H9 (cell line): ENCODE measurements around the gene SCYGR8. TPM values are rescaled to one million over a fixed set of nuclear protein-coding genes. Genes with fewer than 3 reads are reported as not detected.

Experiments
- DNase-seq: peaks from one replicate; pipeline ENCODE4 v3.0.0-alpha.2; 2017
- H2AFZ ChIP-seq: one replicate; pipeline ENCODE4 v1.6.1; 2013; ENCODE audit warnings: mild to moderate bottlenecking, low read length, control low read depth, moderate library complexity
- H2AK5ac ChIP-seq: 2 replicates; pipeline ENCODE4 v1.6.1; 2013; ENCODE audit warnings: low read length, control low read depth, mixed read lengths; ENCODE audit not compliant: insufficient read length
- H2BK120ac ChIP-seq: one replicate; pipeline ENCODE4 v1.6.1; 2013; ENCODE audit warnings: low read depth, mild to moderate bottlenecking, low read length, control low read depth, inconsistent platforms; ENCODE audit not compliant: poor library complexity, severe bottlenecking
- H2BK12ac ChIP-seq: 2 replicates; pipeline ENCODE4 v1.6.1; 2013; ENCODE audit warnings: low read length, control low read depth, mixed read lengths, low read depth; ENCODE audit not compliant: insufficient read length
- H2BK15ac ChIP-seq: 2 replicates; pipeline ENCODE4 v1.6.1; 2013; ENCODE audit warnings: low read depth, low read length, control low read depth
- H2BK20ac ChIP-seq: one replicate; pipeline ENCODE4 v1.6.1; 2013; ENCODE audit warnings: low read depth, mild to moderate bottlenecking, low read length, control low read depth, inconsistent platforms; ENCODE audit not compliant: poor library complexity, severe bottlenecking
- H2BK5ac ChIP-seq: 2 replicates; pipeline ENCODE4 v1.6.1; 2013; ENCODE audit warnings: low read length, control low read depth, mixed read lengths; ENCODE audit not compliant: insufficient read length
- H3K14ac ChIP-seq: 2 replicates; pipeline ENCODE4 v1.6.1; 2013; ENCODE audit warnings: low read length, control low read depth; ENCODE audit not compliant: insufficient read depth
- H3K18ac ChIP-seq: 2 replicates; pipeline ENCODE4 v1.6.1; 2013; ENCODE audit warnings: low read depth, mild to moderate bottlenecking, mixed read lengths, low read length, control low read depth; ENCODE audit not compliant: insufficient read length
- H3K23ac ChIP-seq: 2 replicates; pipeline ENCODE4 v1.6.1; 2013; ENCODE audit warnings: low read length, control low read depth, mixed read lengths, low read depth; ENCODE audit not compliant: insufficient read length
- H3K23me2 ChIP-seq: 2 replicates; pipeline ENCODE4 v1.6.1; 2013; ENCODE audit warnings: low read depth, mild to moderate bottlenecking, mixed read lengths, low read length, control low read depth; ENCODE audit not compliant: insufficient read length, poor library complexity, severe bottlenecking
- H3K27ac ChIP-seq: 2 replicates; pipeline ENCODE4 v1.5.1; 2013; ENCODE audit warnings: low read length, control low read depth, mixed read lengths, low read depth; ENCODE audit not compliant: insufficient read length
- H3K27me3 ChIP-seq: 2 replicates; pipeline ENCODE4 v1.6.1; 2013; ENCODE audit warnings: low read length, control low read depth, inconsistent platforms; ENCODE audit not compliant: insufficient read depth
- H3K4ac ChIP-seq: 2 replicates; pipeline ENCODE4 v1.6.1; 2013; ENCODE audit warnings: low read depth, mild to moderate bottlenecking, control low read depth, inconsistent platforms, low read length, moderate library complexity
- H3K4me1 ChIP-seq: 2 replicates; pipeline ENCODE4 v1.6.1; 2013; ENCODE audit warnings: low read length, control low read depth, inconsistent platforms; ENCODE audit not compliant: insufficient read depth
- H3K4me2 ChIP-seq: 2 replicates; pipeline ENCODE4 v1.6.1; 2013; ENCODE audit warnings: low read length, control low read depth, mixed read lengths; ENCODE audit not compliant: insufficient read length, insufficient read depth
- H3K56ac ChIP-seq: 2 replicates; pipeline ENCODE4 v1.6.1; 2013; ENCODE audit warnings: low read depth, mild to moderate bottlenecking, mixed read lengths, low read length, control low read depth; ENCODE audit not compliant: insufficient read length
- H3K79me1 ChIP-seq: 2 replicates; pipeline ENCODE4 v1.6.1; 2013; ENCODE audit warnings: low read depth, mild to moderate bottlenecking, moderate library complexity, low read length, control low read depth, inconsistent platforms; ENCODE audit not compliant: insufficient read depth, poor library complexity, severe bottlenecking
- H3K79me2 ChIP-seq: 2 replicates; pipeline ENCODE4 v1.6.1; 2013; ENCODE audit warnings: low read length, control low read depth, inconsistent platforms; ENCODE audit not compliant: insufficient read depth
- H3K9ac ChIP-seq: 2 replicates; pipeline ENCODE4 v1.6.1; 2013; ENCODE audit warnings: low read length, control low read depth, mixed read lengths; ENCODE audit not compliant: insufficient read length; ENCODE audit errors: extremely low read depth
- H3K9me3 ChIP-seq: one replicate; pipeline ENCODE4 v1.6.1; 2013; ENCODE audit warnings: low read depth, low read length, inconsistent platforms; ENCODE audit not compliant: control insufficient read depth
- H3T11ph ChIP-seq: one replicate; pipeline ENCODE4 v1.6.1; 2013; ENCODE audit warnings: mild to moderate bottlenecking, low read length, control low read depth, inconsistent platforms
- H4K20me1 ChIP-seq: one replicate; pipeline ENCODE4 v1.6.1; 2013; ENCODE audit not compliant: control insufficient read depth, insufficient read length, insufficient read depth
- H4K5ac ChIP-seq: 2 replicates; pipeline ENCODE4 v1.6.1; 2013; ENCODE audit warnings: low read depth, mild to moderate bottlenecking, mixed read lengths, low read length, control low read depth; ENCODE audit not compliant: insufficient read length
- H4K8ac ChIP-seq: replicated peaks from 2 replicates; pipeline ENCODE4 v1.6.1; 2013; ENCODE audit warnings: low read length, control low read depth, mixed read lengths, low read depth; ENCODE audit not compliant: insufficient read length
- H4K91ac ChIP-seq: 2 replicates; pipeline ENCODE4 v1.6.1; 2013; ENCODE audit warnings: low read depth, mild to moderate bottlenecking, moderate library complexity, mixed read lengths, low read length, control low read depth; ENCODE audit not compliant: insufficient read length
- H3K27ac Mint-ChIP-seq, 3 experiments: 2 replicates in 2 of 3; 3 replicates in 1 of 3; pipeline ENCODE4 v1.8.0; 2020 to 2021; ENCODE audit warnings: mixed read lengths in 3 of 3, mild to moderate bottlenecking in 1 of 3, moderate library complexity in 1 of 3
- H3K27me3 Mint-ChIP-seq: 2 replicates; pipeline ENCODE4 v1.8.0; 2021; ENCODE audit warnings: low read depth, mild to moderate bottlenecking, moderate library complexity, mixed read lengths
- H3K36me3 Mint-ChIP-seq, 3 experiments: 2 replicates in 2 of 3; 3 replicates in 1 of 3; pipeline ENCODE4 v1.8.0; 2020 to 2021; ENCODE audit warnings: low read depth in 3 of 3, mixed read lengths in 3 of 3; ENCODE audit not compliant: insufficient read depth in 1 of 3
- H3K4me1 Mint-ChIP-seq, 2 experiments: 2 replicates each; pipeline ENCODE4 v1.8.0; 2020; ENCODE audit warnings: mixed read lengths in 2 of 2
- H3K4me3 Mint-ChIP-seq, 2 experiments: 2 replicates in 1 of 2; 3 replicates in 1 of 2; pipeline ENCODE4 v1.8.0; 2020 to 2021; ENCODE audit warnings: mild to moderate bottlenecking in 2 of 2, mixed read lengths in 2 of 2, moderate library complexity in 1 of 2
- H3K9me3 Mint-ChIP-seq, 2 experiments: 2 replicates in 1 of 2; 3 replicates in 1 of 2; pipeline ENCODE4 v1.8.0; 2020; ENCODE audit warnings: mild to moderate bottlenecking in 2 of 2, mixed read lengths in 2 of 2, moderate library complexity in 1 of 2
- WGBS: extraction: QIAGEN DNeasy Blood & Tissue Kit; methylation state at CpG from one replicate; pipeline ENCODE4 v1.1.7; 2013; ENCODE audit warnings: missing lambda C conversion rate, low lambda C conversion rate, mixed read lengths; ENCODE audit not compliant: insufficient read length; ENCODE audit errors: extremely low coverage; 5-methylcytosine and 5-hydroxymethylcytosine counted together
- total RNA-seq: library from RNA; stranded (reverse); gene quantifications from 2 replicates; pipeline ENCODE4 v1.2.1, GENCODE V29; 2021
- TF ChIP-seq, protein P1 (sequence below): fragments of 200-600 bp; sonication (generic); conservative IDR thresholded peaks from 3 replicates; pipeline ENCODE4 v1.8.0; 2021; ENCODE audit warnings: antibody characterized with exemption, mild to moderate bottlenecking

SCYGR8 gene
- total RNA-seq, 1 experiment from 2014 or later: not detected

DNA sequence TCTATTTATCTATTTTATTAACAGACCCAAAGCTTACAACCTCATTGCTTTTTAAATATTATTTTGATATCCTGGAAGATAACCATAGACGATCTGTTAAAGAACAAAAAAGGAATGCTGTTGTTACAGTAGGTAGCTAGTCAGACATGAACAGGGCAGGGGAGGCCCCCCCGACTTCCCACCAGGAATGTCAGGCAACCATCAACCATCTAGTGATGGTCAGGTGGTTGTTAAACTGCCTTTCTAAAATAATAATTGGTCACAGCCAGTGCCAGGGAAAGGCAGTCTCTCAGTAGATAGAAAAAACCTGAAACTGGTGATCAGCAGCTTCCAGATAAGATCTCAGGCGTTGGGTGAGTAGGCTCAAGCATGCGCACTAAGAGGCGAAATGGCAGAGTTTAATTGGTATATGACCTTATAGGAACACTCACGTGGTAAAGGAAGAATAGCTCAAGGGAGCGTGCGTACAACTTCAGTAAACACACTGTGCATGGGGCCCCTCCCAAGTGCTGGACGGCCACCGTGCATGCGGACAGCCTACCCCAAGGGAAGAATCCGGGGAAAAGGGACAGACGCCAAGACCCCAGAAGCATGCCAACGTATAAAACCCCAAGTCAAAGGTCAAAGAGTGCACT, 35.4 kb downstream of the SCYGR8 start:
- no peak for DNase-seq
- no peak overlapping the region for H2AK5ac ChIP-seq
- H3K4me2 ChIP-seq: no peak overlapping the region
- H3K4me3 Mint-ChIP-seq: no peak overlapping the region
- no peak overlapping the region for H2BK120ac ChIP-seq
- no peak overlapping the region for H2BK12ac ChIP-seq
- H3K4me1 Mint-ChIP-seq: 0 out of 4 replicates have a peak, but pooled peaks cover 0 to 2% of the 10 kb centered on the region in 2 experiments
- H3K79me2 ChIP-seq: no peaks in the 10 kb centered on the region
- TF ChIP-seq, protein P1, sequence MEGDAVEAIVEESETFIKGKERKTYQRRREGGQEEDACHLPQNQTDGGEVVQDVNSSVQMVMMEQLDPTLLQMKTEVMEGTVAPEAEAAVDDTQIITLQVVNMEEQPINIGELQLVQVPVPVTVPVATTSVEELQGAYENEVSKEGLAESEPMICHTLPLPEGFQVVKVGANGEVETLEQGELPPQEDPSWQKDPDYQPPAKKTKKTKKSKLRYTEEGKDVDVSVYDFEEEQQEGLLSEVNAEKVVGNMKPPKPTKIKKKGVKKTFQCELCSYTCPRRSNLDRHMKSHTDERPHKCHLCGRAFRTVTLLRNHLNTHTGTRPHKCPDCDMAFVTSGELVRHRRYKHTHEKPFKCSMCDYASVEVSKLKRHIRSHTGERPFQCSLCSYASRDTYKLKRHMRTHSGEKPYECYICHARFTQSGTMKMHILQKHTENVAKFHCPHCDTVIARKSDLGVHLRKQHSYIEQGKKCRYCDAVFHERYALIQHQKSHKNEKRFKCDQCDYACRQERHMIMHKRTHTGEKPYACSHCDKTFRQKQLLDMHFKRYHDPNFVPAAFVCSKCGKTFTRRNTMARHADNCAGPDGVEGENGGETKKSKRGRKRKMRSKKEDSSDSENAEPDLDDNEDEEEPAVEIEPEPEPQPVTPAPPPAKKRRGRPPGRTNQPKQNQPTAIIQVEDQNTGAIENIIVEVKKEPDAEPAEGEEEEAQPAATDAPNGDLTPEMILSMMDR: no peak
- no peak overlapping the region for H3K56ac ChIP-seq
- no peak overlapping the region for H3T11ph ChIP-seq
- H2BK20ac ChIP-seq: no peak overlapping the region
- no peak overlapping the region for H3K4ac ChIP-seq
- H3K27me3 Mint-ChIP-seq: no peaks in the 10 kb centered on the region; the same call in 1 of the 2 replicates
- no peak overlapping the region for H3K9ac ChIP-seq
- H3K27ac Mint-ChIP-seq: no peak overlapping the region
- H3K27ac ChIP-seq: no peak overlapping the region
- no peak overlapping the region for H4K8ac ChIP-seq
- no peak overlapping the region for H4K91ac ChIP-seq
- H4K20me1 ChIP-seq: no peaks in the 10 kb centered on the region
- no peaks in the 10 kb centered on the region; a peak in 1 of 7 replicates for H3K36me3 Mint-ChIP-seq
- no CpG with 5 or more reads among the region's 14 CpGs for WGBS
- H4K5ac ChIP-seq: no peak overlapping the region
- H2BK15ac ChIP-seq: no peak overlapping the region
- no peak overlapping the region for H3K23ac ChIP-seq
- H3K4me1 ChIP-seq: no peaks in the 10 kb centered on the region
- no peak overlapping the region for H3K18ac ChIP-seq
- no peaks in the 10 kb centered on the region for H3K27me3 ChIP-seq
- H3K14ac ChIP-seq: no peak overlapping the region
- no peaks in the 10 kb centered on the region; a peak in 1 of 5 replicates for H3K9me3 Mint-ChIP-seq
- H2AFZ ChIP-seq: no peak overlapping the region
- no peaks in the 10 kb centered on the region for H3K23me2 ChIP-seq
- H3K9me3 ChIP-seq: no peaks in the 10 kb centered on the region
- no peaks in the 10 kb centered on the region for H3K79me1 ChIP-seq
- no peak overlapping the region for H2BK5ac ChIP-seq
